ENCODE results near the gene LTK.

DNA sequence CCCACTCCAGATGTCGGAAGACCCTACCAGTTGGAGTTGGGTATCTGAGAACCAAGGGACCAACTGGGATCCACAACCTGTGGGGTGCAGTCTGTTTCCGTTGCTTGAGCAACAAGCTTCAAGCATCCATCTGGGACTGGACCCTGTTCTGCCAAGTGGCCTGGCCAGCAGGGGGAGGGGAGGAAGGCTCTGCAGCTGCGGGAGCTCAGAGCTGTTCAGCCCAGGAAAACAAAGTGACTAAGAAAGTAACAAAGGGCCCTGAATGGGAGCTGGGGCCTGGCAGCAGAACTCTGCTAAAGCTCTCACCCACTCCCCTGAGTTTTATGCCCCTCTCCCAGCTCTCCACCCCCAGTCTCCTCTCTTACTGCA, 48.1 kb upstream of the LTK start:
- TF ChIP-seq MAZ (IDR thresholded peaks at IDR 0.05; ENCODE audit: borderline replicate concordance, low read depth, low read length) (no peak), CTCF (conservative IDR thresholded peaks at IDR 0.05; ENCODE audit: low read depth, low read length) (0 out of 2 replicates have a peak, but pooled peaks have one; percentile 21), RAD21 (IDR thresholded peaks at IDR 0.05; ENCODE audit: low read length) (no peak)

Measured in IMR-90 (cell line).